ENCODE data around the gene DEPDC1B.

- no peak for TF ChIP-seq CTCF (IDR thresholded peaks at IDR 0.05)
- TF ChIP-seq POLR2A (IDR thresholded peaks at IDR 0.05) = no peak
Measured at GRCh38 chr5:60701321-60701968, 1.5 kb upstream of the DEPDC1B start.

Measured in testis (tissue), 2 donors.